HCT116 (cell line): ENCODE measurements around the gene GSTA2. TPM values are rescaled to one million over a fixed set of nuclear protein-coding genes. Genes with fewer than 3 reads are reported as not detected.
A peak's percentile ranks its signal among the peaks of the same experiment; 100 is the strongest.

ENCODE experiments used
- ATAC-seq: fragments of 200-7000 bp; cut with Tn5 transposase; 2 replicates; pipeline ENCODE4 v1.9.1; 2020; ENCODE audit warnings: mild to moderate bottlenecking, moderate library complexity
- BruUV-seq: library from RNA; stranded (reverse); fragments of 400-500 nt; replicated peaks from 2 replicates; lab custom pipeline; 2021; lab: Mats Ljungman, UMichigan
- CTCF ChIA-PET: fragments of 300-600 bp; sonication (Branson Sonifier 250); formaldehyde crosslinking; loops from one replicate; lab custom pipeline; 2021; ENCODE audit warnings: antibody characterized with exemption; lab: Charles Lee
- POLR2A ChIA-PET: fragments of 300-600, 350-600 bp; sonication (Branson Sonifier 250); formaldehyde crosslinking; loops from one replicate; lab custom pipeline; 2021; ENCODE audit warnings: antibody characterized with exemption; lab: Charles Lee
- RAD21 ChIA-PET, 2 experiments: fragments of 300-600 bp; sonication (Branson Sonifier 250); formaldehyde crosslinking; loops; one replicate each; lab custom pipeline; 2023; ENCODE audit warnings: low total read pairs in 2 of 2; ENCODE audit not compliant: uncharacterized antibody in 2 of 2, unreplicated experiment in 2 of 2, low non-redundant PET in 1 of 2; lab: Charles Lee
- DNase-seq: peaks from one replicate; pipeline ENCODE4 v3.0.0-alpha.2; 2010; ENCODE audit warnings: low read depth, low spot score
- H2AFZ ChIP-seq: fragments of 200-600 bp; shearing (Covaris generic), sonication (generic); 2 replicates; pipeline ENCODE4 v1.6.1; 2017; ENCODE audit warnings: low read depth, mixed run types, mixed read lengths, antibody characterized with exemption, low read length; ENCODE audit not compliant: poor library complexity, severe bottlenecking
- H3K27ac ChIP-seq: 2 replicates; pipeline ENCODE4 v1.5.1; 2012; ENCODE audit warnings: low read depth, low read length
- H3K27me3 ChIP-seq: fragments of 200-600 bp; sonication (generic); 2 replicates; pipeline ENCODE4 v1.6.1; 2016; ENCODE audit warnings: mixed run types, low read length, mixed read lengths; ENCODE audit not compliant: insufficient read depth
- H3K36me3 ChIP-seq, 2 experiments: fragments of 200-500 bp in 1 of 2; fragments of 200-600 bp in 1 of 2; sonication (Bioruptor generic) in 1 of 2; sonication (generic) in 1 of 2; 2 replicates each; pipeline versions ENCODE4 v1.5.1 to v1.6.1; 2014 to 2016; ENCODE audit warnings: low read length in 2 of 2, inconsistent platforms in 1 of 2, mixed read lengths in 1 of 2, mixed run types in 1 of 2; ENCODE audit not compliant: insufficient read depth in 2 of 2, control insufficient read depth in 1 of 2
- H3K4me1 ChIP-seq, 2 experiments: fragments of 200-600 bp in 1 of 2; sonication (generic) in 1 of 2; 2 replicates each; pipeline versions ENCODE4 v1.5.1 to v1.6.1; 2012 to 2017; ENCODE audit warnings: low read length in 2 of 2, inconsistent platforms in 1 of 2, mild to moderate bottlenecking in 1 of 2, mixed read lengths in 1 of 2, mixed run types in 1 of 2, moderate library complexity in 1 of 2; ENCODE audit not compliant: insufficient read depth in 2 of 2, control insufficient read depth in 1 of 2
- H3K4me2 ChIP-seq: fragments of 200-600 bp; sonication (generic); 2 replicates; pipeline ENCODE4 v1.6.1; 2017; ENCODE audit warnings: mixed run types, low read length, mixed read lengths
- H3K4me3 ChIP-seq, 2 experiments: fragments of 200-600 bp in 1 of 2; sonication (generic) in 1 of 2; replicated peaks in 1 of 2; 2 replicates each; pipeline ENCODE4 v1.5.1; 2011 to 2016; ENCODE audit warnings: low read length in 2 of 2, control low read depth in 1 of 2, low read depth in 1 of 2, mild to moderate bottlenecking in 1 of 2, mixed read lengths in 1 of 2, mixed run types in 1 of 2
- H3K79me2 ChIP-seq: fragments of 200-600 bp; sonication (generic); 2 replicates; pipeline ENCODE4 v1.6.1; 2017; ENCODE audit warnings: mild to moderate bottlenecking, mixed run types, low read length, moderate library complexity, mixed read lengths; ENCODE audit not compliant: insufficient read depth
- H3K9ac ChIP-seq: fragments of 200-600 bp; sonication (generic); 2 replicates; pipeline ENCODE4 v1.6.1; 2016; ENCODE audit warnings: low read length, mixed read lengths
- H3K9me2 ChIP-seq: fragments of 200-600 bp; sonication (generic), shearing (Covaris generic); 2 replicates; pipeline ENCODE4 v1.6.1; 2017; ENCODE audit warnings: mixed run types, mild to moderate bottlenecking, moderate library complexity; ENCODE audit not compliant: insufficient read depth
- H3K9me3 ChIP-seq, 2 experiments: fragments of 200-500 bp in 1 of 2; fragments of 200-600 bp in 1 of 2; sonication (Bioruptor generic) in 1 of 2; sonication (generic) in 1 of 2; 2 replicates each; pipeline ENCODE4 v1.6.1; 2014 to 2017; ENCODE audit warnings: low read length in 2 of 2, mixed read lengths in 2 of 2, inconsistent platforms in 1 of 2, low read depth in 1 of 2, mild to moderate bottlenecking in 1 of 2, mixed run types in 1 of 2, moderate library complexity in 1 of 2; ENCODE audit not compliant: control insufficient read depth in 1 of 2, insufficient read depth in 1 of 2
- H4K20me1 ChIP-seq: fragments of 200-600 bp; sonication (generic), shearing (Covaris generic); 2 replicates; pipeline ENCODE4 v1.6.1; 2017; ENCODE audit warnings: mixed run types, mild to moderate bottlenecking, moderate library complexity; ENCODE audit not compliant: insufficient read depth
- ATF3 ChIP-seq: IDR thresholded peaks from 2 replicates; pipeline ENCODE4 v1.6.1; 2012
- CBX3 ChIP-seq: IDR thresholded peaks from 2 replicates; pipeline ENCODE4 v1.6.1; 2012; ENCODE audit warnings: low read depth
- CTCF ChIP-seq, 3 experiments: fragments of 200-600 bp in 1 of 3; sonication (generic) in 1 of 3; IDR thresholded peaks in 2 of 3; conservative IDR thresholded peaks in 1 of 3; 2 replicates each; pipeline ENCODE4 v1.5.1; 2012 to 2017; ENCODE audit warnings: low read depth in 2 of 3, low read length in 2 of 3, antibody characterized with exemption in 1 of 3, borderline replicate concordance in 1 of 3, control low read depth in 1 of 3, mild to moderate bottlenecking in 1 of 3, mixed read lengths in 1 of 3, mixed run types in 1 of 3, moderate library complexity in 1 of 3; ENCODE audit not compliant: insufficient read depth in 1 of 3
- EGR1 ChIP-seq: IDR thresholded peaks from 2 replicates; pipeline ENCODE4 v1.6.1; 2012; ENCODE audit warnings: low read depth
- ELF1 ChIP-seq: IDR thresholded peaks from 2 replicates; pipeline ENCODE4 v1.6.1; 2012; ENCODE audit warnings: low read depth, borderline replicate concordance
- EZH2phosphoT487 ChIP-seq: fragments of 200-600 bp; IDR thresholded peaks from 2 replicates; pipeline ENCODE4 v1.6.1; 2018; ENCODE audit warnings: antibody characterized with exemption, borderline replicate concordance
- FOSL1 ChIP-seq: IDR thresholded peaks from 2 replicates; pipeline ENCODE4 v1.6.1; 2012; ENCODE audit warnings: low read depth
- MAX ChIP-seq: IDR thresholded peaks from 2 replicates; pipeline ENCODE4 v1.6.1; 2012
- POLR2A ChIP-seq: IDR thresholded peaks from 2 replicates; pipeline ENCODE4 v1.7.0; 2011; ENCODE audit warnings: borderline replicate concordance; ENCODE audit not compliant: insufficient read depth, insufficient read length; ENCODE audit errors: extremely low read depth
- POLR2AphosphoS5 ChIP-seq: IDR thresholded peaks from 2 replicates; pipeline ENCODE4 v1.6.1; 2011; ENCODE audit warnings: mild to moderate bottlenecking, low read depth, low read length, moderate library complexity
- SIN3A ChIP-seq: IDR thresholded peaks from 2 replicates; pipeline ENCODE4 v1.6.1; 2012; ENCODE audit warnings: low read depth
- SRF ChIP-seq: IDR thresholded peaks from 2 replicates; pipeline ENCODE4 v1.6.1; 2012; ENCODE audit warnings: low read depth
- ZBTB33 ChIP-seq: IDR thresholded peaks from 2 replicates; pipeline ENCODE4 v1.6.1; 2011; ENCODE audit warnings: mild to moderate bottlenecking, low read length, moderate library complexity; ENCODE audit not compliant: insufficient replicate concordance; ENCODE audit errors: extremely low read depth
- ZFX ChIP-seq: fragments of 450-650 bp; IDR thresholded peaks from 2 replicates; pipeline ENCODE4 v1.6.1; 2017
- intact Hi-C: fragments of 100-400 bp; cut with micrococcal nuclease; formaldehyde crosslinking; loops from 2 replicates; pipeline ENCODE4 v1.10.0; 2022
- total RNA-seq: library from RNA; stranded (reverse); gene quantifications from one replicate; pipeline ENCODE4 v1.2.1, GENCODE V29; 2021; ENCODE audit not compliant: unreplicated experiment

GSTA2 gene
- total RNA-seq, 1 experiment from 2014 or later, result not detected

DNA sequence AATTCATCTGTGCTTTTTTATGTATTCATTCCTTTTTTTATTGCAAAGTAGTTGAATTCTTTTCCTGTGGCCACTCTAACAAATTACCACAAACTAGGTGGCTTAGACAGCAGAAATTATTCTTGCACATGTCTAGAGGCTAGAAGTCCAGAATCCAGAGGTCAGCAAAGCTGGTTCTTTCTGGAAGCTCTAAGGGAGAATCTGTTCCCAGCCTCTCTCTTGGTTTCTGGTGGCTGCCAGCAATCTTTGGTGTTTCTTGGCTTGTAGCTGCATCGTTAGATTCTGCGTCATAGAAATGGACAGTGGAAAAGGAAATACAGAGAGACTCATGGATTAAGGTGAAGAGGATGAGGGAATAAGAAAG is 39.3 kb downstream of the GSTA2 start:
- ChIA-PET CTCF (no interaction called here), POLR2A (no interaction called here), RAD21 (no interaction called here)
- intact Hi-C loops, result loop anchor here (1.0 to 2.0 kb wide), 2 partner anchors 271 to 761 kb away; partner anchors contain the start of gene GSTA4
- Histone ChIP-seq H4K20me1 (no peaks in the 10 kb centered on the region), H3K4me3 (no peak overlapping the region), H3K27ac (no peak overlapping the region), H3K9ac (no peak overlapping the region), H3K9me3 (no peaks in the 10 kb centered on the region), H3K4me1 (peaks cover 0 to 15% of the 10 kb centered on the region in 2 experiments; a peak in 1 of 4 replicates), H3K36me3 (no peaks in the 10 kb centered on the region), H2AFZ (peak overlapping the region; percentile 86), H3K9me2 (no peaks in the 10 kb centered on the region), H3K79me2 (no peaks in the 10 kb centered on the region), H3K27me3 (no peaks in the 10 kb centered on the region), H3K4me2 (no peak overlapping the region)
- no peak for ATAC-seq
- DNase-seq, result no peak
- BruUV-seq, result no TSS peak
- no peak for TF ChIP-seq FOSL1
- TF ChIP-seq SIN3A, result no peak
- TF ChIP-seq CTCF (IDR thresholded peaks at IDR 0.05 in 2 of 3, conservative IDR thresholded peaks at IDR 0.05 in 1 of 3; ENCODE audit: borderline replicate concordance in 1 of 3, insufficient read depth in 1 of 3, low read depth in 2 of 3, low read length in 2 of 3), result no peak

DNA sequence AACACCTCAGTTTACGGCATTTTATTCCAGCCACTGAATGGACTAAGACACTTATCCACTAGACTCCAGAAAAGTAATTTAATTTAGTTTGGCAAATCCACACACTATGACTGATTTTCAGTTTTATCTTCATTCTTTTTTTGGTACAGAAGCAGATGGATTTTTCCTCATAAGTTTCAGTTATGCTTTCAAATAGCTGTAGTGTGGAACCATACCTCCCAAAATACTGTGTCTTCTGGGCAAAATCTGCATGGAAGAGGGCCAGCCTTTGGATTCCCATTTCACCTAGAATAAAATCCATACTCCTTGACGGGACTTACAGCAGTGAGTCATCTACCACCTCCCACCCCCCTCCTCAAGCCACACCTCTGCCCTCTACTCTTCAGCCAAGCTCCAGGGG is 43.0 kb downstream of the GSTA2 start:
- H3K9me2 ChIP-seq, result no peaks in the 10 kb centered on the region
- no peaks in the 10 kb centered on the region for H3K27me3 ChIP-seq
- ChIA-PET RAD21 (no interaction called here), CTCF (no interaction called here)
- intact Hi-C loops, result no loop called here
- H3K9me3 ChIP-seq, result no peaks in the 10 kb centered on the region
- H4K20me1 ChIP-seq, result no peaks in the 10 kb centered on the region
- peaks cover 0 to 7% of the 10 kb centered on the region in 2 experiments; a peak in 1 of 4 replicates for H3K4me1 ChIP-seq
- H3K27ac ChIP-seq, result no peak overlapping the region
- H3K36me3 ChIP-seq, result no peaks in the 10 kb centered on the region
- no peak for DNase-seq
- no peak overlapping the region for H3K4me2 ChIP-seq
- H3K9ac ChIP-seq, result no peak overlapping the region
- H2AFZ ChIP-seq, result no peak overlapping the region
- TF ChIP-seq SRF (no peak), ZFX (no peak), POLR2AphosphoS5 (no peak), ZBTB33 (no peak), EGR1 (no peak), ELF1 (no peak), ATF3 (no peak), POLR2A (no peak), CTCF (IDR thresholded peaks at IDR 0.05 in 2 of 3, conservative IDR thresholded peaks at IDR 0.05 in 1 of 3; ENCODE audit: borderline replicate concordance in 1 of 3, insufficient read depth in 1 of 3, low read depth in 2 of 3, low read length in 2 of 3) (no peak), MAX (no peak), CBX3 (no peak), EZH2phosphoT487 (no peak)
- TF ChIP-seq, all 23 proteins: peak for 0
- POLR2A ChIA-PET, result no interaction called here
- ATAC-seq, result no peak
- no peaks in the 10 kb centered on the region for H3K79me2 ChIP-seq
- BruUV-seq, result no TSS peak
- H3K4me3 ChIP-seq, result no peak overlapping the region
